ENCODE results near the gene CPE. TPM values are rescaled to one million over a fixed set of nuclear protein-coding genes. Genes with fewer than 3 reads are reported as not detected.

Gene CPE
- total RNA-seq, 2 experiments from 2014 or later = not detected

DNA sequence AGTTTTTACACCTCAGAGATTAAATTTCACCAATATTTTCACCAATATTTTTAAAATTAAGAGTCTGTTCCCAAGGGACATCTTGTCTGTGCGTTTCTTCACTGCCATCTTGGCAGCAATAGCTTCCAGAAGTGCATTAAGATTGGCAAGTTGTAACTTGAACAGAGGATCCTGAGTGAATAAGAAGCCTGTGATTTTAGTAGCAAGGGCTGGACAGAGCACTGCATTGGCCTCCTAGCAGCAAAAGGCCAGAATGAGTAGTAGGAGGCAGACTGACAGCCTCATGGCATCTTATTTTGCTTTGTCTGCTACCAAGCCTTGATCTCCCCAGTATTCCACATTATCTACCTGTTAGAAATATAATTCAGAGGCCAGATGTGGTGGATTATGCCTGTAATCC lies 138.4 kb downstream of the CPE start:
- POLR2A ChIA-PET = no interaction called here
- TF ChIP-seq, protein P1, sequence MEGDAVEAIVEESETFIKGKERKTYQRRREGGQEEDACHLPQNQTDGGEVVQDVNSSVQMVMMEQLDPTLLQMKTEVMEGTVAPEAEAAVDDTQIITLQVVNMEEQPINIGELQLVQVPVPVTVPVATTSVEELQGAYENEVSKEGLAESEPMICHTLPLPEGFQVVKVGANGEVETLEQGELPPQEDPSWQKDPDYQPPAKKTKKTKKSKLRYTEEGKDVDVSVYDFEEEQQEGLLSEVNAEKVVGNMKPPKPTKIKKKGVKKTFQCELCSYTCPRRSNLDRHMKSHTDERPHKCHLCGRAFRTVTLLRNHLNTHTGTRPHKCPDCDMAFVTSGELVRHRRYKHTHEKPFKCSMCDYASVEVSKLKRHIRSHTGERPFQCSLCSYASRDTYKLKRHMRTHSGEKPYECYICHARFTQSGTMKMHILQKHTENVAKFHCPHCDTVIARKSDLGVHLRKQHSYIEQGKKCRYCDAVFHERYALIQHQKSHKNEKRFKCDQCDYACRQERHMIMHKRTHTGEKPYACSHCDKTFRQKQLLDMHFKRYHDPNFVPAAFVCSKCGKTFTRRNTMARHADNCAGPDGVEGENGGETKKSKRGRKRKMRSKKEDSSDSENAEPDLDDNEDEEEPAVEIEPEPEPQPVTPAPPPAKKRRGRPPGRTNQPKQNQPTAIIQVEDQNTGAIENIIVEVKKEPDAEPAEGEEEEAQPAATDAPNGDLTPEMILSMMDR (conservative IDR thresholded peaks at IDR 0.05; ENCODE audit: low read length) = no peak
- TF ChIP-seq EZH2phosphoT487 (IDR thresholded peaks at IDR 0.05; ENCODE audit: borderline replicate concordance, low read depth, low read length) = no peak
- H3K36me3 ChIP-seq (ENCODE audit: insufficient read depth, low read length) = no peaks in the 10 kb centered on the region
- no peaks in the 10 kb centered on the region for H3K79me2 ChIP-seq (ENCODE audit: insufficient read depth, low read depth, low read length)
- H2AFZ ChIP-seq (ENCODE audit: low read length) = no peak overlapping the region
- no peak for DNase-seq (ENCODE audit: low spot score)
- BruUV-seq (replicated peaks) = no TSS peak
- intact Hi-C loops (cut with micrococcal nuclease; ENCODE audit: unreplicated experiment) = no loop called here
- CTCF ChIA-PET (ENCODE audit: unreplicated experiment) = no interaction called here
- H3K4me1 ChIP-seq (ENCODE audit: insufficient read depth, low read length, poor library complexity, severe bottlenecking) = no peaks in the 10 kb centered on the region
- no peaks in the 10 kb centered on the region for H4K20me1 ChIP-seq (ENCODE audit: insufficient read depth, low read length)
- H3K4me3 ChIP-seq (ENCODE audit: low read depth, low read length, poor library complexity, severe bottlenecking) = no peak overlapping the region
- no peaks in the 10 kb centered on the region for H3K9me2 ChIP-seq (ENCODE audit: insufficient read depth, low read length)
- no peaks in the 10 kb centered on the region for H3K9me3 ChIP-seq (ENCODE audit: low read length)
- no peak overlapping the region for H3K4me2 ChIP-seq (ENCODE audit: low read length)
- H3K27ac ChIP-seq (ENCODE audit: low read depth, low read length, poor library complexity, severe bottlenecking) = no peak overlapping the region

DNA sequence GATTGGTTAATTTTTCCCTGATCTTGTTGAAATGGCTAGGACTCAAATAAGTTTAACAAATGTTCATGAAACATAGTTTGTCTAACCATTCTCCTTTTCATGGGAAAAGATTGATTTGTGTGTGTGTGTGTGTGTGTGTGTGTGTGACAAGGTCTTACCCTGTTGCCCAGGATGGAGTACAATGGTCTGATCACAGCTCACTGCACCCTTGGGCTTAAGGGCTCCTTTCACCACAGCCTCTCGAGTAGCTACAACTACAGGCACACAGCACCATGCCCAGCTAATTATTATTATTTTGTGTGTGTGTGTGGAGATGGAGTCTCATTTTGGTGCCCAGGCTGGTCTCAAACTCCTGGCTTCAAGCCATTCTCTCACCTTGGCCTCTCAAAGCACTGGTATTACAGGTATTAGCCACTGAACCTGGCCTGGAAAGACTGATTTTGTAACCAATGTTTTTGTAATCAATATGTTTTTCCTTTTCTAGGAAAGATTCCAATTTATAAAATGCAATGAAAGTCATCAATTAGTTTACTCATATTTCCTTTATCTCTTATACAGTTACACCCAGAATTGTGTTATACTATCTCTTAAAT lies 139.3 kb downstream of the CPE start:
- no peaks in the 10 kb centered on the region for H3K9me3 ChIP-seq (ENCODE audit: low read length)
- TF ChIP-seq EZH2phosphoT487 (IDR thresholded peaks at IDR 0.05; ENCODE audit: borderline replicate concordance, low read depth, low read length) = no peak
- TF ChIP-seq, protein P1 (conservative IDR thresholded peaks at IDR 0.05; ENCODE audit: low read length) = no peak
- H3K9me2 ChIP-seq (ENCODE audit: insufficient read depth, low read length) = no peaks in the 10 kb centered on the region
- no peaks in the 10 kb centered on the region for H3K79me2 ChIP-seq (ENCODE audit: insufficient read depth, low read depth, low read length)
- no peak overlapping the region for H3K27ac ChIP-seq (ENCODE audit: low read depth, low read length, poor library complexity, severe bottlenecking)
- DNase-seq (ENCODE audit: low spot score) = no peak
- no TSS peak for BruUV-seq (replicated peaks)
- H2AFZ ChIP-seq (ENCODE audit: low read length) = no peak overlapping the region
- intact Hi-C loops (cut with micrococcal nuclease; ENCODE audit: unreplicated experiment) = no loop called here
- no peaks in the 10 kb centered on the region for H4K20me1 ChIP-seq (ENCODE audit: insufficient read depth, low read length)
- no peaks in the 10 kb centered on the region for H3K4me1 ChIP-seq (ENCODE audit: insufficient read depth, low read length, poor library complexity, severe bottlenecking)
- no peaks in the 10 kb centered on the region for H3K36me3 ChIP-seq (ENCODE audit: insufficient read depth, low read length)
- ChIA-PET CTCF (ENCODE audit: unreplicated experiment) (interaction anchor here (0.6 kb wide), 1 partner anchor 30 kb away, joined by 3 read pairs; no protein-coding TSS in a partner anchor), POLR2A (no interaction called here)
- H3K4me3 ChIP-seq (ENCODE audit: low read depth, low read length, poor library complexity, severe bottlenecking) = no peak overlapping the region
- H3K4me2 ChIP-seq (ENCODE audit: low read length) = no peak overlapping the region

DNA sequence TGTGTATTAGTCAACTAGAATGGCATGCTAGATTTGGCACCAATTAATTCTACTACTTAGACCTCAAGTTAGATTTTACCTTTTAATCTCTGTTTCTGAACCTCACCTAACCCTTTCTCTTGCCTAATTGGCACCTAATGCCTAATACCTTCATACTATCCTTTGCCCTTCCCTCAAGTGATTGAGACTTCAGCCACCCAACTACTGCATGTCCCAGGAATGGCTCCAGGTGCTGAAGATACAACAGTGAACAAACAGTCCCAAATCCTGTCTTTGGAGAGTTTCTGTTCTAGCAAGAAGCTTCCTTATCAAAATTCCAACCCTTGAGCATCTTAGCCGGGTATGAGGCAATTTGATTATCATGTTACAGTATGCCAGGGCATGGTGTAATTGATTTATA lies 139.9 kb downstream of the CPE start:
- DNase-seq (ENCODE audit: low spot score) = no peak
- no peak overlapping the region for H2AFZ ChIP-seq (ENCODE audit: low read length)
- no peaks in the 10 kb centered on the region for H3K9me3 ChIP-seq (ENCODE audit: low read length)
- no TSS peak for BruUV-seq (replicated peaks)
- no peaks in the 10 kb centered on the region for H3K36me3 ChIP-seq (ENCODE audit: insufficient read depth, low read length)
- no peak overlapping the region for H3K27ac ChIP-seq (ENCODE audit: low read depth, low read length, poor library complexity, severe bottlenecking)
- no peak overlapping the region for H3K4me2 ChIP-seq (ENCODE audit: low read length)
- H3K79me2 ChIP-seq (ENCODE audit: insufficient read depth, low read depth, low read length) = no peaks in the 10 kb centered on the region
- no peaks in the 10 kb centered on the region for H4K20me1 ChIP-seq (ENCODE audit: insufficient read depth, low read length)
- no peaks in the 10 kb centered on the region for H3K9me2 ChIP-seq (ENCODE audit: insufficient read depth, low read length)
- intact Hi-C loops (cut with micrococcal nuclease; ENCODE audit: unreplicated experiment) = no loop called here
- no peak for TF ChIP-seq EZH2phosphoT487 (IDR thresholded peaks at IDR 0.05; ENCODE audit: borderline replicate concordance, low read depth, low read length)
- TF ChIP-seq, protein P1 (conservative IDR thresholded peaks at IDR 0.05; ENCODE audit: low read length) = no peak
- ChIA-PET POLR2A (no interaction called here), CTCF (ENCODE audit: unreplicated experiment) (interaction anchor here (0.6 kb wide), 1 partner anchor 30 kb away, joined by 3 read pairs; no protein-coding TSS in a partner anchor)
- H3K4me3 ChIP-seq (ENCODE audit: low read depth, low read length, poor library complexity, severe bottlenecking) = no peak overlapping the region
- H3K4me1 ChIP-seq (ENCODE audit: insufficient read depth, low read length, poor library complexity, severe bottlenecking) = no peaks in the 10 kb centered on the region
